Esophagus squamous epithelium (tissue), 4 donors: Measurements from ENCODE around the gene COX15.

Source experiments
- CTCF ChIP-seq, 6 experiments: fragments of 450-650 bp in 4 of 6; fragments of 200-600 bp in 2 of 6; sonication (generic) in 2 of 6; IDR thresholded peaks; one replicate each; pipeline ENCODE4 v1.5.1; 2016 to 2019; ENCODE audit warnings: antibody characterized with exemption in 6 of 6, mild to moderate bottlenecking in 4 of 6, moderate library complexity in 4 of 6
- POLR2A ChIP-seq, 4 donors: fragments of 450-650 bp; IDR thresholded peaks; one replicate each; pipeline ENCODE4 v1.6.1; 2017; ENCODE audit warnings: antibody characterized with exemption in 4 of 4, mild to moderate bottlenecking in 4 of 4, moderate library complexity in 3 of 4

GRCh38 chr10:99742254-99742653 lies 10.3 kb upstream of the COX15 start:
- TF ChIP-seq POLR2A (IDR thresholded peaks at IDR 0.05) (no peak), CTCF (IDR thresholded peaks at IDR 0.05) (no peak)
